ENCODE measurements around the gene HDGF.
"Not testable (repeated sequence)": the region's sequence is repeated elsewhere in the genome, so short reads cannot be mapped to it uniquely, and the experiment has no call there.

HDGF gene

GRCh38 chr1:156766298-156767100, 15.0 kb upstream of the HDGF start:
- DNase-seq: no peak

GRCh38 chr1:156765666-156766065, 14.2 kb upstream of the HDGF start:
- DNase-seq: no peak

GRCh38 chr1:156765136-156765535, 13.7 kb upstream of the HDGF start:
- DNase-seq: not testable (repeated sequence)

- DNase-seq: no peak
These were observed 9.3 kb upstream of the HDGF start for GRCh38 chr1:156760796-156761104.

- DNase-seq: no peak
These were observed 8.8 kb upstream of the HDGF start for GRCh38 chr1:156760092-156760795.

- DNase-seq: not testable (repeated sequence)
These were observed 6.2 kb upstream of the HDGF start for GRCh38 chr1:156757572-156758253.

GRCh38 chr1:156756355-156756754, 4.9 kb upstream of the HDGF start:
- no peak for DNase-seq

- no peak for DNase-seq
These were observed 4.1 kb upstream of the HDGF start for GRCh38 chr1:156755527-156755950.

GRCh38 chr1:156754219-156754618, 2.7 kb upstream of the HDGF start:
- DNase-seq: no peak

- DNase-seq: no peak
These were observed 1.5 kb upstream of the HDGF start for GRCh38 chr1:156752843-156753482.

GRCh38 chr1:156751757-156752481, 444 bp upstream of the HDGF start:
- peak; percentile 96 for DNase-seq

GRCh38 chr1:156750711-156751450, 594 bp downstream of the HDGF start:
- no peak for DNase-seq

GRCh38 chr1:156750191-156750672, 1.2 kb downstream of the HDGF start:
- no peak for DNase-seq

GRCh38 chr1:156749419-156750118, 1.9 kb downstream of the HDGF start:
- no peak for DNase-seq

- no peak for DNase-seq
These were observed 2.6 kb downstream of the HDGF start for GRCh38 chr1:156748670-156749418.

- no peak for DNase-seq
These were observed 3.5 kb downstream of the HDGF start for GRCh38 chr1:156747742-156748669.

- DNase-seq: no peak
These were observed 4.5 kb downstream of the HDGF start for GRCh38 chr1:156746728-156747631.

GRCh38 chr1:156746406-156746727, 5.1 kb downstream of the HDGF start:
- no peak for DNase-seq

Data from activated CD4-positive, alpha-beta T cell treated with anti-CD3 and anti-CD28 coated beads for 1 hour (primary cell).